ENCODE results near the gene GPATCH8.

Gene GPATCH8

DNA sequence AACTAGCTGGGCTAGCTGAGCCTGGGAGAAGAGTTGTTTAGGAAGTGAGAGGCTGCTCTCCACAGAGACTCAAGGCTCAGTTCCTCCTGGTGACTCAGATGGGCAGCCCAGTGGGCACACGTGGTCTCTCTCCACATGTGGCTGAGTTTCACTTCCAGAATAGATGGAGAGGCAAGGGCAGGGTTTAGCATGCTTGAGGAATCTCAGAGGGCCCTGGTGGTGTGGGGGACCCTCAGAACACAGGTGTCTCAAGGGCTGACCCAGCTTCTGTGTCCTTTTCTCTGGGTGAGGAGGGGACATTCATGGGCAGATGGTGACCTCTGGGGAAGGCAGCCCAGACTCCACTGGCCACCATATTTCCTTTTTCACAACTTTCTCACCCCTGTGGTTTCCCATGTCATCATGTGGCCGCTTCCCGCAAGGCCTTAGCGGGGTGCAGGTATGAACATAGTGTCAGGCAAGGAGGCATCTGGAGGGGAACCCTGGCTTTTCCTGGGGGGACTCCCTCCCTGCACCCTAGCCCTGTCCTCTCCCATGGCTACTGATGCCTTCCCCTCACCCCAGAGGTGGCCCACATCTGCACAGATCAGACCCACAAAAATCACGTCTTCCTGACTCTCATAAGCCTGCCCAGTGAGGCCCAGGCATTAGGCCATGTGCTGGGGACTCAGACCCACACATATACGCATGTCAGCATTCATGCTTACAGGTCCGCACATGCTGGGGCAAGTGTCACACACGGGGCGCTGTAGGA, 154.8 kb downstream of the GPATCH8 start:
- TF ChIP-seq, protein P1, sequence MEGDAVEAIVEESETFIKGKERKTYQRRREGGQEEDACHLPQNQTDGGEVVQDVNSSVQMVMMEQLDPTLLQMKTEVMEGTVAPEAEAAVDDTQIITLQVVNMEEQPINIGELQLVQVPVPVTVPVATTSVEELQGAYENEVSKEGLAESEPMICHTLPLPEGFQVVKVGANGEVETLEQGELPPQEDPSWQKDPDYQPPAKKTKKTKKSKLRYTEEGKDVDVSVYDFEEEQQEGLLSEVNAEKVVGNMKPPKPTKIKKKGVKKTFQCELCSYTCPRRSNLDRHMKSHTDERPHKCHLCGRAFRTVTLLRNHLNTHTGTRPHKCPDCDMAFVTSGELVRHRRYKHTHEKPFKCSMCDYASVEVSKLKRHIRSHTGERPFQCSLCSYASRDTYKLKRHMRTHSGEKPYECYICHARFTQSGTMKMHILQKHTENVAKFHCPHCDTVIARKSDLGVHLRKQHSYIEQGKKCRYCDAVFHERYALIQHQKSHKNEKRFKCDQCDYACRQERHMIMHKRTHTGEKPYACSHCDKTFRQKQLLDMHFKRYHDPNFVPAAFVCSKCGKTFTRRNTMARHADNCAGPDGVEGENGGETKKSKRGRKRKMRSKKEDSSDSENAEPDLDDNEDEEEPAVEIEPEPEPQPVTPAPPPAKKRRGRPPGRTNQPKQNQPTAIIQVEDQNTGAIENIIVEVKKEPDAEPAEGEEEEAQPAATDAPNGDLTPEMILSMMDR (IDR thresholded peaks at IDR 0.05), result no peak

Measured in LNCAP (cell line).